Left ventricle myocardium inferior (tissue), 1 donor: ENCODE results near the gene PITRM1. TPM values are rescaled to one million over a fixed set of nuclear protein-coding genes. Genes with fewer than 3 reads are reported as not detected.
A peak's percentile ranks its signal among the peaks of the same experiment; 100 is the strongest.
"Not testable (repeated sequence)": the region's sequence is repeated elsewhere in the genome, so short reads cannot be mapped to it uniquely, and the experiment has no call there.

ENCODE experiments used
- DNase-seq: peaks from one replicate; pipeline ENCODE4 v3.0.0-alpha.2; 2020
- H3K27ac ChIP-seq: fragments of 200-600 bp; replicated peaks from 2 replicates; pipeline ENCODE4 v1.8.0; 2021
- H3K27me3 ChIP-seq: fragments of 200-600 bp; 2 replicates; pipeline ENCODE4 v1.8.0; 2021; ENCODE audit warnings: low read depth
- H3K36me3 ChIP-seq: fragments of 200-600 bp; 2 replicates; pipeline ENCODE4 v1.8.0; 2021
- H3K4me1 ChIP-seq: fragments of 200-600 bp; 2 replicates; pipeline ENCODE4 v1.8.0; 2021
- H3K4me3 ChIP-seq: fragments of 200-600 bp; 2 replicates; pipeline ENCODE4 v1.8.0; 2021; ENCODE audit warnings: mild to moderate bottlenecking, moderate library complexity
- H3K9me3 ChIP-seq: fragments of 200-600 bp; replicated peaks from 2 replicates; pipeline ENCODE4 v1.8.0; 2021
- intact Hi-C: fragments of 100-400 bp; cut with micrococcal nuclease; formaldehyde crosslinking; loops from one replicate; pipeline ENCODE4 v1.11.0; 2022
- total RNA-seq: library from RNA; stranded (reverse); fragmentation: NEBNext Ultra II Directional; extraction: Animal tissue kit (Norgen Biotek cat#: 25700); gene quantifications from one replicate; pipeline ENCODE4 v1.2.1, GENCODE V29; 2021
- TF ChIP-seq, protein P1 (sequence below): fragments of 200-600 bp; IDR thresholded peaks from 2 replicates; pipeline ENCODE4 v1.8.0; 2021; ENCODE audit warnings: antibody characterized with exemption, mild to moderate bottlenecking, borderline replicate concordance
- donor health status: DM: no; HTN: yes; CAD: no; lungs with severe emphysema.

PITRM1 gene
- total RNA-seq, 1 donor from 2014 or later = 91.4 TPM

- H3K9me3 ChIP-seq = no peaks in the 10 kb centered on the region
- TF ChIP-seq, protein P1, sequence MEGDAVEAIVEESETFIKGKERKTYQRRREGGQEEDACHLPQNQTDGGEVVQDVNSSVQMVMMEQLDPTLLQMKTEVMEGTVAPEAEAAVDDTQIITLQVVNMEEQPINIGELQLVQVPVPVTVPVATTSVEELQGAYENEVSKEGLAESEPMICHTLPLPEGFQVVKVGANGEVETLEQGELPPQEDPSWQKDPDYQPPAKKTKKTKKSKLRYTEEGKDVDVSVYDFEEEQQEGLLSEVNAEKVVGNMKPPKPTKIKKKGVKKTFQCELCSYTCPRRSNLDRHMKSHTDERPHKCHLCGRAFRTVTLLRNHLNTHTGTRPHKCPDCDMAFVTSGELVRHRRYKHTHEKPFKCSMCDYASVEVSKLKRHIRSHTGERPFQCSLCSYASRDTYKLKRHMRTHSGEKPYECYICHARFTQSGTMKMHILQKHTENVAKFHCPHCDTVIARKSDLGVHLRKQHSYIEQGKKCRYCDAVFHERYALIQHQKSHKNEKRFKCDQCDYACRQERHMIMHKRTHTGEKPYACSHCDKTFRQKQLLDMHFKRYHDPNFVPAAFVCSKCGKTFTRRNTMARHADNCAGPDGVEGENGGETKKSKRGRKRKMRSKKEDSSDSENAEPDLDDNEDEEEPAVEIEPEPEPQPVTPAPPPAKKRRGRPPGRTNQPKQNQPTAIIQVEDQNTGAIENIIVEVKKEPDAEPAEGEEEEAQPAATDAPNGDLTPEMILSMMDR = no peak
- no peaks in the 10 kb centered on the region for H3K36me3 ChIP-seq
- no peak overlapping the region for H3K4me3 ChIP-seq
- intact Hi-C loops = no loop called here
- peaks cover 9% of the 10 kb centered on the region for H3K27me3 ChIP-seq
- no peak overlapping the region for H3K27ac ChIP-seq
- no peaks in the 10 kb centered on the region for H3K4me1 ChIP-seq
- no peak for DNase-seq
Measured at GRCh38 chr10:3179174-3179573, 6.6 kb upstream of the PITRM1 start.

DNA sequence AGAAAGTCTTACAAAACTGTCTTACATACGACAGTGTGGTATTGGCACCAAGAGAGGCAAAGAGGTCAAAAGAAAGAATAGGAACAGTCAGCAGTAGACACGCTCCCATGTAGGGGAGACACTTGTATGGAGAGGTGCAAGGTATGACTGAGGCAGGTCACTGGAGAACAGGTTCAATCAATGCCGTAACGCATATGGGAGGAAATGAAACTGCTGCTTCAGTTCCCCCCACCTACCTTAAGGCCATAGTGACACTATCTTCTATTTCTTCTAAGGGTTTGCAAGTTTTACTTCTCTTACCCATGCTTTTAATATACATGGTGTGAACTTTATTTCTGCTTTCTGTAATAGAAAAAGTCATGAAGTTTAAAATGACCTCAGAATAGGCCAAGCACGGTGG, 5.5 kb upstream of the PITRM1 start:
- H3K36me3 ChIP-seq = no peaks in the 10 kb centered on the region
- H3K27ac ChIP-seq = no peak overlapping the region
- DNase-seq = no peak
- TF ChIP-seq, protein P1 = no peak
- no peak overlapping the region for H3K4me3 ChIP-seq
- intact Hi-C loops = no loop called here
- no peaks in the 10 kb centered on the region for H3K9me3 ChIP-seq
- H3K4me1 ChIP-seq = peaks cover 7% of the 10 kb centered on the region
- peaks cover 9% of the 10 kb centered on the region for H3K27me3 ChIP-seq

DNA sequence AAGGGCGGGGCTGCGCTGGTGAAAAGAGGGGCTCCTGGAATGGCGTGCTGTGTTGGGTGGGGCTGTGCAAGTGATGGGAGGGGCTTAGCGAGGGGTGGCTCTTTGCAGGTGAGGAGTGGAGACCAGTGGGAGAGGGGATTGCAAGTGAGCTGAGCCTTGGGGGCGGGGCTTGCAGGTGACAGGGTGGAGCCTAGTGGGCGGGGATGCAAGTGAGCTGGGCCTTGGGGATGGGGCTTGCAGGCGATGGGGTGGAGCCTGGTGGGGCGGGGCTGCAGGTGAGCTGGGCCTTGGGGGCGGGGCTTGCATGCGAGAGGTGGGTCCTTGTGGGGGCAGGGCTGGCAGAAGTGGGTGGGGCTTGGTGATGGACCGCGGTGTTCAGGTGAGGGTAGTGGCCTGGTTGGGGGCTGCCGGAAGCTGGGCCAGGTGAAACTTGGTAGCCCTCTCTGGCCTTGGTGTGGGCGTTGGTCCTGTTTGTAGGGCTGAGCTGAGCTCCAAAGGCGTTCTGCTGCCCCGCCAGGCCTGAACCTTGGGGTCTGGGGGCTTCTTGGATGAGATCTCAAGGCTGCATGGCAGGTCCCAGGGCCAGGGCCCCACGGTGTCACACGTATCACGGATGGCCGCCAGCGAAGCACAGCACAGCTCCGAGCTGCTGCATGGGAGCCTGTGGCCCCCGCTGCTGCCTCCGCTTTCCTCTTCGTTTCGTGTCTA, 743 bp upstream of the PITRM1 start:
- H3K27ac ChIP-seq = peak overlapping the region; percentile 33
- intact Hi-C loops = no loop called here
- peak overlapping the region; percentile 82 for H3K4me3 ChIP-seq
- H3K4me1 ChIP-seq = peaks cover 23% of the 10 kb centered on the region
- peaks cover 18% of the 10 kb centered on the region for H3K36me3 ChIP-seq
- DNase-seq = peak; percentile 70
- H3K27me3 ChIP-seq = no peaks in the 10 kb centered on the region
- TF ChIP-seq, protein P1 = no peak
- no peaks in the 10 kb centered on the region for H3K9me3 ChIP-seq

DNA sequence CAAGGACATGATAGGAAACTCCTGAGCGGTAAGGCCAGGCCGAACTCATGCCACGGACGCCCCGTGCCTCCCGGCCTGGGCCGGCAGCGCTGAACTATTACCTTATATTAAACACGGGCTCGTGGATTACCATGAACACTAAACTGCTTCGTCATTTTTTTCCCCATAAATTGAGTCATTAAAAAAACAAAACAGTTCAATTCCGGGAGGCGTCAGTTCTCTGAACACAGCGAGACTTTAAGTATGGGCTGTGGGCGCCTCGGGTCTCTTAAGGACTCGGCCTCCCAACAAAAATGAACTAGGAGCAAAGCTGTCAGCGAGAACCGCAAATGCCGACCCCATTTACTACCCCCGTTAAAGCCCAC, 519 bp downstream of the PITRM1 start:
- intact Hi-C loops = no loop called here
- Histone ChIP-seq H3K36me3 (peaks cover 31% of the 10 kb centered on the region), H3K4me3 (peak overlapping the region; percentile 82), H3K4me1 (peaks cover 23% of the 10 kb centered on the region), H3K9me3 (no peaks in the 10 kb centered on the region), H3K27ac (peak overlapping the region; percentile 89), H3K27me3 (no peaks in the 10 kb centered on the region)
- DNase-seq = no peak
- TF ChIP-seq, protein P1 = no peak

GRCh38 chr10:3171488-3171887, 1.1 kb downstream of the PITRM1 start:
- H3K27ac ChIP-seq, intact Hi-C loops, H3K27me3 ChIP-seq, H3K9me3 ChIP-seq, DNase-seq: not testable (repeated sequence)
- Histone ChIP-seq H3K36me3 (peaks cover 37% of the 10 kb centered on the region), H3K4me1 (peaks cover 23% of the 10 kb centered on the region), H3K4me3 (peak overlapping the region; percentile 82)

DNA sequence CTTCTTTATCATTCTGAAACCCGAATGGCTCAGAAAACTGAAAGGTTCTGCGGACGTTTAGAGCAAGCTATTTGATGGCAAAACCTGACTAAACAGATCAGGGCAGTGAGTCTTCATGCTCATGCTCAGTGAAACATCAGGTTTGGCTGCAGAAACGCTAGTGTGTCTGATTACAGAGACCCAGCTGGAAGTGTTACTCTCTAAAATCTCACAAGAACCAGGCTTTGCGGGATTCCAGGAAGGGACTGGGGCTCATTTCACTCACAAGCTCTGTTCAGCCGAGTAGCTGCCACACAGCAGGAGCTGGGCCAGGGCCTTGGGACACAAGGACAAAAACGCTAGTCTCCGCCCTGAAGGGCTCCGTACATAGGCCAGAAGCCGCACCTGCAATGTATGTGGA, 2.9 kb downstream of the PITRM1 start:
- Histone ChIP-seq H3K27ac (no peak overlapping the region), H3K4me1 (peaks cover 23% of the 10 kb centered on the region), H3K9me3 (no peaks in the 10 kb centered on the region), H3K27me3 (no peaks in the 10 kb centered on the region), H3K4me3 (no peak overlapping the region), H3K36me3 (peaks cover 55% of the 10 kb centered on the region)
- no peak for DNase-seq
- intact Hi-C loops = no loop called here
- TF ChIP-seq, protein P1 = no peak
